HepG2 (cell line): ENCODE data around the gene STC2. TPM values are rescaled to one million over a fixed set of nuclear protein-coding genes. Genes with fewer than 3 reads are reported as not detected.

Experiments used
- AGO2 ChIP-seq: fragments of 200-400 bp; formaldehyde crosslinking; optimal IDR thresholded peaks from 2 replicates; pipeline ENCODE3; 2017; ENCODE audit warnings: mild to moderate bottlenecking, low read depth, low read length, moderate library complexity
- AHDC1 ChIP-seq: sonication (generic); formaldehyde crosslinking; IDR thresholded peaks from 2 replicates; pipeline ENCODE4 v1.5.1; 2020; ENCODE audit warnings: mild to moderate bottlenecking, missing genetic modification reagents, borderline replicate concordance
- ARID2 ChIP-seq: sonication (generic); formaldehyde crosslinking; IDR thresholded peaks from 2 replicates; pipeline ENCODE4 v1.8.1; 2022; ENCODE audit warnings: mild to moderate bottlenecking, missing genetic modification reagents, borderline replicate concordance
- E2F5 ChIP-seq: sonication (generic); formaldehyde crosslinking; conservative IDR thresholded peaks from 2 replicates; pipeline ENCODE4 v1.4.0; 2020; ENCODE audit warnings: missing genetic modification reagents
- NFATC3 ChIP-seq: sonication (generic); formaldehyde crosslinking; IDR thresholded peaks from 2 replicates; pipeline ENCODE4 v1.5.1; 2020; ENCODE audit warnings: mild to moderate bottlenecking, missing genetic modification reagents
- NFE2L2 ChIP-seq: fragments of 150-350 bp; IDR thresholded peaks from 2 replicates; pipeline ENCODE4 v1.6.1; 2014; ENCODE audit warnings: low read length
- SAP130 ChIP-seq: IDR thresholded peaks from 2 replicates; pipeline ENCODE4 v1.6.1; 2016; ENCODE audit warnings: low read depth
- ZBTB40 ChIP-seq, 2 experiments: fragments of 450-650 bp in 1 of 2; sonication (generic) in 1 of 2; formaldehyde crosslinking in 1 of 2; IDR thresholded peaks; 2 replicates each; pipeline versions ENCODE4 v1.6.1 to v1.8.0; 2016 to 2022; ENCODE audit warnings: antibody characterized with exemption in 1 of 2, mild to moderate bottlenecking in 1 of 2, missing genetic modification reagents in 1 of 2
- ZNF451 ChIP-seq: sonication (generic); formaldehyde crosslinking; IDR thresholded peaks from 2 replicates; pipeline ENCODE4 v1.5.0; 2020; ENCODE audit warnings: mild to moderate bottlenecking, missing genetic modification reagents
- polyA plus RNA-seq, 8 experiments: library from polyadenylated mRNA; depleted of rRNA in 3 of 8; stranded (reverse) in 7 of 8; unstranded in 1 of 8; fragments of >200 nt; fragmentation: Illumina TruSeq in 4 of 8; extraction: Trizol in 4 of 8; gene quantifications; 2 replicates each; pipeline versions ENCODE4 v1.2.1 to v1.2.3, GENCODE V29; 2011 to 2016; ENCODE audit warnings: low read depth in 4 of 8, missing spikeins in 1 of 8, mixed read lengths in 1 of 8; ENCODE audit not compliant: insufficient read depth in 1 of 8
- total RNA-seq, 5 experiments: library from RNA; depleted of rRNA; stranded (reverse); fragments of >200 nt; fragmentation: Illumina TruSeq; extraction: Trizol; gene quantifications; 2 replicates each; pipeline ENCODE4 v1.2.3, GENCODE V29; 2016; ENCODE audit warnings: low read depth in 1 of 5

The STC2 gene
- total and polyA plus RNA-seq, 2 of the 13 experiments (the other 11 are each of a cell fraction or from before 2014, with no cell fraction given), result 27.1 to 69.2 TPM

GRCh38 chr5:173293817-173294672, 34.2 kb downstream of the STC2 start (continued):
- TF ChIP-seq ZBTB40 (IDR thresholded peaks at IDR 0.05), result no peak
- no peak for TF ChIP-seq ZBTB40 (CRISPR knock-in tag; IDR thresholded peaks at IDR 0.05)
- no peak for TF ChIP-seq NFATC3 (CRISPR knock-in tag)
- TF ChIP-seq NFE2L2, result no peak
- TF ChIP-seq ARID2 (CRISPR knock-in tag), result no peak
- no peak for TF ChIP-seq AGO2
- TF ChIP-seq ZNF451 (CRISPR knock-in tag), result no peak
- no peak for TF ChIP-seq AHDC1 (CRISPR knock-in tag)
- TF ChIP-seq SAP130 (CRISPR knock-in tag), result peak; percentile 59; the same call in 1 of the 2 replicates
- TF ChIP-seq E2F5 (CRISPR knock-in tag), result no peak
